ENCODE measurements around the gene HIVEP2.

HIVEP2 gene

GRCh38 chr6:142718667-142719191, 226.2 kb downstream of the HIVEP2 start:
- Histone ChIP-seq H3K9me3 (ENCODE audit: control insufficient read depth, insufficient read depth, low read depth, low read length) (no peaks in the 10 kb centered on the region), H3K27ac (ENCODE audit: low read depth, low read length) (no peak overlapping the region), H3K36me3 (ENCODE audit: control insufficient read depth, insufficient read depth, low read length) (no peaks in the 10 kb centered on the region), H3K9ac (ENCODE audit: low read length) (no peak overlapping the region), H3K27me3 (ENCODE audit: control insufficient read depth, insufficient read depth, low read length) (no peaks in the 10 kb centered on the region), H3K4me3 (ENCODE audit: low read depth, low read length) (no peak overlapping the region), H3K4me1 (ENCODE audit: control insufficient read depth, insufficient read depth, low read length) (0 out of 2 replicates have a peak, but pooled peaks cover 3% of the 10 kb centered on the region)

- Histone ChIP-seq H3K4me1 (ENCODE audit: control insufficient read depth, insufficient read depth, low read length) (0 out of 2 replicates have a peak, but pooled peaks cover 3% of the 10 kb centered on the region), H3K27me3 (ENCODE audit: control insufficient read depth, insufficient read depth, low read length) (no peaks in the 10 kb centered on the region), H3K9me3 (ENCODE audit: control insufficient read depth, insufficient read depth, low read depth, low read length) (no peaks in the 10 kb centered on the region), H3K4me3 (ENCODE audit: low read depth, low read length) (no peak overlapping the region), H3K9ac (ENCODE audit: low read length) (no peak overlapping the region), H3K36me3 (ENCODE audit: control insufficient read depth, insufficient read depth, low read length) (no peaks in the 10 kb centered on the region), H3K27ac (ENCODE audit: low read depth, low read length) (no peak overlapping the region)
Measured at GRCh38 chr6:142716097-142716496, 228.9 kb downstream of the HIVEP2 start.

GRCh38 chr6:142714951-142715785, 229.8 kb downstream of the HIVEP2 start:
- no peaks in the 10 kb centered on the region for H3K9me3 ChIP-seq (ENCODE audit: control insufficient read depth, insufficient read depth, low read depth, low read length)
- H3K27ac ChIP-seq (ENCODE audit: low read depth, low read length) = no peak overlapping the region

GRCh38 chr6:142713959-142714358, 231.0 kb downstream of the HIVEP2 start:
- Histone ChIP-seq H3K9me3 (ENCODE audit: control insufficient read depth, insufficient read depth, low read depth, low read length) (no peaks in the 10 kb centered on the region), H3K4me1 (ENCODE audit: control insufficient read depth, insufficient read depth, low read length) (0 out of 2 replicates have a peak, but pooled peaks cover 3% of the 10 kb centered on the region), H3K36me3 (ENCODE audit: control insufficient read depth, insufficient read depth, low read length) (no peaks in the 10 kb centered on the region), H3K27ac (ENCODE audit: low read depth, low read length) (no peak overlapping the region), H3K27me3 (ENCODE audit: control insufficient read depth, insufficient read depth, low read length) (no peaks in the 10 kb centered on the region), H3K4me3 (ENCODE audit: low read depth, low read length) (no peak overlapping the region), H3K9ac (ENCODE audit: low read length) (no peak overlapping the region)

More at GRCh38 chr6:142714951-142715785, 229.8 kb downstream of the HIVEP2 start:
- Histone ChIP-seq H3K36me3 (ENCODE audit: control insufficient read depth, insufficient read depth, low read length) (no peaks in the 10 kb centered on the region), H3K27me3 (ENCODE audit: control insufficient read depth, insufficient read depth, low read length) (no peaks in the 10 kb centered on the region), H3K9ac (ENCODE audit: low read length) (no peak overlapping the region), H3K4me3 (ENCODE audit: low read depth, low read length) (no peak overlapping the region), H3K4me1 (ENCODE audit: control insufficient read depth, insufficient read depth, low read length) (0 out of 2 replicates have a peak, but pooled peaks cover 3% of the 10 kb centered on the region)

- Histone ChIP-seq H3K9ac (ENCODE audit: low read length) (no peak overlapping the region), H3K27me3 (ENCODE audit: control insufficient read depth, insufficient read depth, low read length) (no peaks in the 10 kb centered on the region)
Measured at GRCh38 chr6:142712231-142712630, 232.7 kb downstream of the HIVEP2 start.

GRCh38 chr6:142708651-142709050, 236.3 kb downstream of the HIVEP2 start:
- H3K27me3 ChIP-seq (ENCODE audit: control insufficient read depth, insufficient read depth, low read length) = no peaks in the 10 kb centered on the region
- H3K36me3 ChIP-seq (ENCODE audit: control insufficient read depth, insufficient read depth, low read length) = no peaks in the 10 kb centered on the region
- H3K27ac ChIP-seq (ENCODE audit: low read depth, low read length) = no peak overlapping the region
- no peaks in the 10 kb centered on the region for H3K9me3 ChIP-seq (ENCODE audit: control insufficient read depth, insufficient read depth, low read depth, low read length)
- no peak overlapping the region for H3K4me3 ChIP-seq (ENCODE audit: low read depth, low read length)
- H3K9ac ChIP-seq (ENCODE audit: low read length) = no peak overlapping the region
- no peaks in the 10 kb centered on the region for H3K4me1 ChIP-seq (ENCODE audit: control insufficient read depth, insufficient read depth, low read length)

More at GRCh38 chr6:142712231-142712630, 232.7 kb downstream of the HIVEP2 start:
- no peak overlapping the region for H3K27ac ChIP-seq (ENCODE audit: low read depth, low read length)
- H3K4me3 ChIP-seq (ENCODE audit: low read depth, low read length) = no peak overlapping the region
- no peaks in the 10 kb centered on the region for H3K9me3 ChIP-seq (ENCODE audit: control insufficient read depth, insufficient read depth, low read depth, low read length)
- H3K36me3 ChIP-seq (ENCODE audit: control insufficient read depth, insufficient read depth, low read length) = no peaks in the 10 kb centered on the region
- H3K4me1 ChIP-seq (ENCODE audit: control insufficient read depth, insufficient read depth, low read length) = 0 out of 2 replicates have a peak, but pooled peaks cover 3% of the 10 kb centered on the region

GRCh38 chr6:142707255-142707654, 237.7 kb downstream of the HIVEP2 start:
- no peaks in the 10 kb centered on the region for H3K9me3 ChIP-seq (ENCODE audit: control insufficient read depth, insufficient read depth, low read depth, low read length)
- no peak overlapping the region for H3K9ac ChIP-seq (ENCODE audit: low read length)
- no peak overlapping the region for H3K4me3 ChIP-seq (ENCODE audit: low read depth, low read length)
- H3K27ac ChIP-seq (ENCODE audit: low read depth, low read length) = no peak overlapping the region
- no peaks in the 10 kb centered on the region for H3K36me3 ChIP-seq (ENCODE audit: control insufficient read depth, insufficient read depth, low read length)
- H3K4me1 ChIP-seq (ENCODE audit: control insufficient read depth, insufficient read depth, low read length) = peaks cover 9% of the 10 kb centered on the region
- no peaks in the 10 kb centered on the region for H3K27me3 ChIP-seq (ENCODE audit: control insufficient read depth, insufficient read depth, low read length)

GRCh38 chr6:142706210-142706609, 238.8 kb downstream of the HIVEP2 start:
- H3K9me3 ChIP-seq (ENCODE audit: control insufficient read depth, insufficient read depth, low read depth, low read length) = no peaks in the 10 kb centered on the region
- H3K9ac ChIP-seq (ENCODE audit: low read length) = no peak overlapping the region
- peaks cover 13% of the 10 kb centered on the region for H3K4me1 ChIP-seq (ENCODE audit: control insufficient read depth, insufficient read depth, low read length)
- no peak overlapping the region for H3K4me3 ChIP-seq (ENCODE audit: low read depth, low read length)
- no peaks in the 10 kb centered on the region for H3K27me3 ChIP-seq (ENCODE audit: control insufficient read depth, insufficient read depth, low read length)
- no peaks in the 10 kb centered on the region for H3K36me3 ChIP-seq (ENCODE audit: control insufficient read depth, insufficient read depth, low read length)
- no peak overlapping the region for H3K27ac ChIP-seq (ENCODE audit: low read depth, low read length)

GRCh38 chr6:142705054-142705453, 239.9 kb downstream of the HIVEP2 start:
- H3K27me3 ChIP-seq (ENCODE audit: control insufficient read depth, insufficient read depth, low read length) = no peaks in the 10 kb centered on the region
- no peak overlapping the region for H3K4me3 ChIP-seq (ENCODE audit: low read depth, low read length)
- peaks cover 13% of the 10 kb centered on the region for H3K4me1 ChIP-seq (ENCODE audit: control insufficient read depth, insufficient read depth, low read length)
- no peak overlapping the region for H3K27ac ChIP-seq (ENCODE audit: low read depth, low read length)
- no peaks in the 10 kb centered on the region for H3K9me3 ChIP-seq (ENCODE audit: control insufficient read depth, insufficient read depth, low read depth, low read length)
- H3K36me3 ChIP-seq (ENCODE audit: control insufficient read depth, insufficient read depth, low read length) = no peaks in the 10 kb centered on the region
- H3K9ac ChIP-seq (ENCODE audit: low read length) = no peak overlapping the region

- H3K36me3 ChIP-seq (ENCODE audit: control insufficient read depth, insufficient read depth, low read length) = no peaks in the 10 kb centered on the region
Measured at GRCh38 chr6:142702501-142703460, 242.2 kb downstream of the HIVEP2 start.

More at GRCh38 chr6:142702501-142703460, 242.2 kb downstream of the HIVEP2 start:
- no peak overlapping the region for H3K27ac ChIP-seq (ENCODE audit: low read depth, low read length)
- no peaks in the 10 kb centered on the region for H3K27me3 ChIP-seq (ENCODE audit: control insufficient read depth, insufficient read depth, low read length)
- no peak overlapping the region for H3K9ac ChIP-seq (ENCODE audit: low read length)
- H3K9me3 ChIP-seq (ENCODE audit: control insufficient read depth, insufficient read depth, low read depth, low read length) = no peaks in the 10 kb centered on the region
- no peak overlapping the region for H3K4me3 ChIP-seq (ENCODE audit: low read depth, low read length)
- H3K4me1 ChIP-seq (ENCODE audit: control insufficient read depth, insufficient read depth, low read length) = peaks cover 17% of the 10 kb centered on the region

Measured in HUES6 (cell line).